ENCODE measurements around the gene CRYBG1.

- no peak for TF ChIP-seq CTCF (conservative IDR thresholded peaks at IDR 0.05; ENCODE audit: low read depth, low read length)
- TF ChIP-seq EZH2 (IDR thresholded peaks at IDR 0.05; ENCODE audit: borderline replicate concordance, low read depth, low read length, poor library complexity, severe bottlenecking) = no peak
Observed at GRCh38 chr6:106460481-106460880, 100.0 kb downstream of the CRYBG1 start.

Measured in A673 (cell line).